HG03066 (cell line): ENCODE measurements around the gene VGLL4.

ENCODE experiments used
- ATAC-seq: cut with Tn5 transposase; IDR thresholded peaks from one replicate; pipeline ENCODE4 v1.9.1; 2021; ENCODE audit warnings: low read depth; ENCODE audit not compliant: unreplicated experiment

The VGLL4 gene

DNA sequence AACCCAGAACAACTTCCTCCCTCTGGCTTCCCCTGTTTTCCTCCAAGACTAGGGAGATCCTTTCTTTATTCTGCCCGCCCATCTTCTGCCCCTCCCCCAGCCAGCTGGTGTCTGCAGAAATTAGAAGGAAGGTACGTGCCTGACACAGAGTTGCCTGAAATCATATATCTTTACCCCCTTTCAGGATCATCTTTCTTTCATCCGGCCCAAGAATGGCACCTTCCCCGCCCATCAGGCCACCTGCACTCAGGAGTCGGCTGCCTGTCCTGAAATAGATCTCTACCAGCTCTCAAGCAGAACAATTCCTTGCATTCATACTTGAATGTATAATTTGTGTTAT is 133.7 kb downstream of the VGLL4 start:
- ATAC-seq, result no peak

DNA sequence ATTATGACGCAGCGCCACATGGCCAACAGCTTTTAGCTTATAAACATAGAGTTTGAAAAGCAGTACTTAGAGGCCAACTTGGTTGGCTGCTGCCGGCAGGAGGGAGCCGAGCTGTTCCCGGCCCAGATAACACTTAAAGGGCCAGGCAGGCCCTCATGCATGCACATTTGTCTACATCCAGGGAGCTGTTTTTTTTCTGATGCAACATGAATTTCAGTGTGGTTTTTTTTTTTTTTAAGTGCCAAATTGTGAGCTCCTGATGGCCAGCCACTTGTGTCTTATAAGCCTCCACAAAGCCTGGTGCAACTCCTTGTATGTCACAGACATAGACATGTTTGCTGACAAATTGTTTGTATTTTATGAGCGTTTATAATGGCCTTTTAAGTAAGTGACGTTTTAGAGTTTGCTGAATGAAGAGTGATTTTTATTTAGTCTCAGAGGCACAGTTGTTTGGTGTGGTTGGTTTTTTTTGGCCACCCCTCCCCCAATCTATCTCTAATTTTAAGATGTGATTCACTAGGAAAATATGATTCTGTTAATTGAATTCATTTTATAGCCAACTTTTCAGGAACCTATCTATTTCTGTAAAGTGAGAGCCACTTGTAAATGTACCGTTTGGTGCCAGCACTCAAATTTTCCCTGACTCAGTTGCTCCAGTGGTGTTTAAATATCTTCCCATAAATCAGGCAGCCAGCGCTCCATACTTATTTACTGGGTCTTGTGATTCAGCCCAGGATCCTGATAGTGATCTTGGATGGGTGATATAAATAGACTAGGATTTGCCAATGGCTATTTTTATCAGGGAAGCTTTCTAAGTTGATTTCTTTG is 134.3 kb downstream of the VGLL4 start:
- no peak for ATAC-seq

DNA sequence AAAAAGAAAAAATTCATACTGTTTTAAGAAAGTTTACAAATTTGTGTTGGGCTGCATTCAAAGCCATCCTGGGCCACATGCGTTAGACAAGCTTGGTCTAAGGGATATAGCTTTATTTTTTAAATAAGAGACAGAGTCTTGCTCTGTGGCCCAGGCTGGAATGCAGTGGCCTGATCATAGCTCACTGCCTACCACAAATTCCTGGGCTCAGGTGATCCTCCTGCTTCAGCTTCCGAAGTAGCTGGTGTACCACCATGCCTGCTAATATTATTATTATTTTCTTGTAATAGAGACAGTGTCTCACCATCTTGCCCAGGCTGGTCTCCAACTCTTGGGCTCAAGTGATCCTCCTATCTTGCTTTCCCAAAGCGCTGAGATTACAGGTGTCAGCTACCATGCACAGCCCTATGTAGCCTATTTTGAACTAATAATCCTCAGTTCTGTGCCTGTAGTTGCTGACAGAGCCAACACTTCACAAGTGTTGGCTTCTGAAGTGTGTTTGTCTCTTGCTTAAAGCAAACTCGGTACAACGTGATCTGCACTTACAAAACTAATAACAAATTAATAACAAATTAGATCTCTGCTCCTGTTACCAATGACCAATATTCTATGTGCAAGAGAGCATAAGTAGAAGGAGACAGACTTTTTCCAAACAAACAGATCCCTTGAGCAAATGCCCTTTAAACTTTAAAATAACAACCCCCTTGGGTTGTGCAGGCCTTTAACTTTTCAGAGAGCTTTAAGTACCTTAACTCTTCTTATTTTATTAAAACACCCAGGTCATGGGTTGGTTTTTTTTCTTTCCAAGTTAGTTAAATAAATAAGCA is 135.2 kb downstream of the VGLL4 start:
- ATAC-seq, result no peak

DNA sequence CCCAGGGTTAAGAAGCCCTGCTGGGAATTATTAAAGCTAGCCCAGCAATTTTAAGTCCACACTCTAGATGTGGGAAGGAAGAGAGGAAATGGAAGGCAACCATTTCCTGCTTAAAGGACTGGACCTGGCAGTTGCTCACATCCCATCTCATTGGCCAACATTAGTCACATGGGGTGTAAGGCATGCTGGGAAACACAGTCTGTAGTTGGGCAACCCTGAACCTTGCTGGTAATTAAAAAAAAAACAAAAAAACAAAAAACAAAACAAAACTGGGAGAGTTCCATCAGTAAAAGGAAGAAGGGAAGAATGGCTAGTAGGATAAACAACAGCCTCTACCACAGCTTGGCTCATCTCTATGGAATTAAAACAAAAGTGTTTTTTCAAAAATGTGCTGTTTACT is 136.0 kb downstream of the VGLL4 start:
- ATAC-seq, result no peak
